ENCODE results near the gene FRMD4A. TPM values are rescaled to one million over a fixed set of nuclear protein-coding genes. Genes with fewer than 3 reads are reported as not detected.
"Not testable (repeated sequence)": the region's sequence is repeated elsewhere in the genome, so short reads cannot be mapped to it uniquely, and the experiment has no call there.

FRMD4A gene
- polyA plus RNA-seq, 5 donors, result 48.9 to 60.9 (median 53.0) TPM

DNA sequence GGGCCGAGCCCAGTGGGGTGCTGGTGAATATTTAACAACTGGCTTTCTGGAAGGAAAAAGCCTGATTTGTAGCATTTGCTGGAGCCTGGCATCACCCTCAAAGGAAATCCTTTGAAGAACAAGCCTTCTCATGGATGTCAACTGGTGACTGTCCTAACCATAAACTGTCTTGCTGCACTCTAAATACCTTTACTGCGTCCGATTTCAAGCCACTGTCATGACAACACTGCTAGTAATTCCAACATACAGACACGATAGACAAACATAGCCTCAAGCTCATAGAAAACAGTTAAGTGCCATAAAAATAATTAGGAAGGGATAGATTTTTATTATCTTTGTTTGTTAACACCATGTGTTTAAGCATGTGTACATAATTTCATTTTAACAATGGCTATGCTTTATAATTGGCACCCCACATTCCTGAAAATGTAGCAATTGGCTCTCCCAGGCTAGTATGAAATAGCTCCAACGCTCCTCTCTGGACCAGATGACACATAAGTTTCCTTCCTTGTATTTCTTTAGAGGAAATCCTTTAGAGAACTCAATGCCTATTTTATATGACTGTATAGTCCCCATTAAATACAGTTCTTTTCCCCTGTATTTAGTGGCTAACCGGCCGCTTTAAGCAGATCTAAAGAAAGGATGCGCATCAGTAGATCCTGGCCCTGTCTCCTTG lies 470.6 kb downstream of the FRMD4A start:
- DNase-seq, result no peak

DNA sequence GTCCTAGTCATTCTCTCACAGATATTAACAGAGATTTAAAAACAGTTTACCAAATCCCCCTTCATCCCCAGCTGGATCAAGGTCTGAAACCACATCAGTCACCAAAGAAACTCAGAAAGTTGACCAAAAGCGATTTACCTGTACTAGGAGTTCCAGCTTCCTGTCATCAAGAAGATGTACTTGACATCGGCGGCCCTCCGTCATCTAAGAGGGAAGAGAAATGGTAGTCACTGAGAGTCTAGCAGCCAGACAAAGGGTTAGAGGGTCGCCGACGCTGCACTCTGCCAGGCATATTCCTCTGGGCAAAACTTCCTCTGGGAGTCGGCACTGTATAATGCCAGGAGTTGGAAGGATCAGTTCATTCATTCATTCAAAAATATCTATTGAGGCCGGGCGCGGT lies 472.0 kb downstream of the FRMD4A start:
- DNase-seq, result no peak

DNA sequence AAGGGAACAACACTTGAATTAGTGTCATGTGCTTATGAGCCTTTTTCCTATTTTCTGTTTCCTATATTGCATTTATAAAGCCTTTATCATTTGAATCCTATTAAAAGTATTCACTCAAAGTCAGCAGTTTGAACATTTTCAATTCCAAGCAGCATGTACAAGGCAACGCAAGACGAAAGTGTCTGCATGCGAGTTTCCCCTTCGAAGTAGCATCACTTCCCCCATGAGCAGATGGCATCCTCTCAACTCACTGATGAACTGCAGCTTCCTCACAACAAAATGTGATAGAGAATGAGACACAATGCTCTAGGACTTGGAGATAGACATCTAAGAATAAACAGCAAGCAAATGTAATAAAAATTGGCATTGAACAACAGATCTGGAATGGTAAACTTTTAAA lies 473.3 kb downstream of the FRMD4A start:
- no peak for DNase-seq

DNA sequence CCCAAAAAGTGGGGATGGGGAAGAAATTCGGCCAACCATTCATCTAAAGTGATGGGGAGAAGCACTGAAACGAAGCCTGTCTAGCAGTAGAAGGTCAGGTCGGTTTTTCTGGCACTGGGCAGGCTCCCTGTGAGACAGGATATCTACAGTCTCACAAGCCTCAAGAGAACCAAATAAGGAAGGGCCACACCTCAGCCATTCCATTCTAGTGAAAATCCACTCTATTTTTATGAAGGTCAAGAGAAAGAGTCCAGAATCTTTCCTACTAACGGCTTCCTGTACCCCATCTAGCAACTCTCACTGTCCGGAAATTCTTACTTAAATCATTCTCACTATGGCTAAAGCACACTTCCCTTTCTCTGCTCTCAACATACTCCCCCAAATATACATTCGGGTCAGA lies 476.9 kb downstream of the FRMD4A start:
- no peak for DNase-seq

DNA sequence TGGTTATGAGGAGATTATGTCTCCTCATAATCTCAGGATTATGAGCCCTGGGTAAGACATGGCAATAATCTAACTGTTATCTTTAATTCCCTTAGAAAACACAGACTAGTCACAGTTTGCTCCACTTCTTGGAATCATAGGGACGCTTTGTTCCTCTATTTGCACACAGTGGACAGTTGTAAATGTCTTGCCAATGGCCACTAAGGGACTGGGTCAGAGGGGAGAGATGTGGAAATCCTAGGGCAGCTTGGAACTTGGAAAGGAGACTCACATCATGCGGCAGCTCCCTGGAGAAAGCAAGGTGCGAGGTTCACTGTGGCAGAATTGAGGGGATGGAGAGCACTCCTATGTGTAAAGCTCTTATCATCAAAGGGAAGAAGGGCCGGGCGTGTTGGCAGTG lies 477.9 kb downstream of the FRMD4A start:
- no peak for DNase-seq

DNA sequence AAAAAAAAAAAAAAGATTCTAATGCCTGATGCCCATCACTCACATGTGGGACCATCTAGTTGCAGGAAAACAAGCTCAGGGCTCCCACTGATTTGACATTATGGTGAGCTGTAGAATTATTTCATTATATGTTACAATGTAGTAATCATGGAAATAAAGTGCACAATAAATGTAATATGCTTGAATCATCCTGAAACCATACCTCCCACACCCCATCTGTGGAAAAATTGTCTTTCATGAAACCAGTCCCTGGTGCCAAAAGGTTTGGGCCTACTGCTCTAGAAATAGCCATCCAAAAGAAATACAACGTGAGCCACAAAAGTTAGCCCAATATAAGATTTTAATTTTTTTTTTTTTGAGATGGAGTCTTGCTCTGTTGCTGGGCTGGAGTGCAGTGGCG lies 478.8 kb downstream of the FRMD4A start:
- DNase-seq, result no peak

DNA sequence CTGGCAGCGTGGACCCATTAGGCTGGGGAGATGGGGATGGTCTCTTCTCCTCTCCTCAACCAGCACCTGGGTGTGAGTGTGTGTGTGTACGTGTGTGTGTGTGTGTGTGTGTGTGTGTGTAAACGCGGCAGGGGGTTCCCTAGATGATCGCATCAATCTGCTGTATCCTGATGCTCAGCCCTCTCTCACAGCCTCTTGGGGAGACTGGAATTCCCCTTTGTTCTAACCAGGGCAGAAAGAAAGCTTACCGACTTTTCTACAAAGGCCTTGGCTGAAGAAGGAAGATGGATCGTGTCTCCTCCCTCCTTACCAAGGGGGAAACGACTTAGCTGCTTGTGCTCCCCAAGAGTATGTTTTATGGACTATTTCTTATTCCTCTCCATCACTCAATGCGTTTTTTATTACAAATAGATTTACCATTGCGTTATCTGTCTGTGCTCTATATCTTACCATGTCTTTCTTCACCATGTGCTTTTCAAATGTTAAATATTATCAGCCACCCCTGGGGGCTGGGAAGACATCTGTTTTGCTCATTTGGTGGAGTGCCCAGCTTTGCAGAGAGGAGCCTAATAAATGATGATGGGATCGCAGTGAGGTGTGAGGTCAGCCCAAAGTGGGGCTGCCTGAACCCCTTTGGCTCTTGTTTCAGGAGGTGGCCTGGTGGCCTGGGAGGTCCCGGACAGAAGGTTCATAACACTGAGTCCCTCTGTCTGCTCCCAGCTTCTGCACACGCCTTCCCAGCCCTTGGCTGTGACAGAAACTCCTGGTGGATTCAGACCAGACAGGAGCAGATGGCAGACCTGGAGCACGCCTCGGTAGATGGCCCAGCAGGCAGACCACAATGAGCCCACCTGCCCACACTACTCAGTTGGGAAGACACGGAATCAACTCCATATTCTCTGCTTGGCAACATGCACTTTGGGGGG lies 481.9 kb downstream of the FRMD4A start:
- DNase-seq, result no peak

DNA sequence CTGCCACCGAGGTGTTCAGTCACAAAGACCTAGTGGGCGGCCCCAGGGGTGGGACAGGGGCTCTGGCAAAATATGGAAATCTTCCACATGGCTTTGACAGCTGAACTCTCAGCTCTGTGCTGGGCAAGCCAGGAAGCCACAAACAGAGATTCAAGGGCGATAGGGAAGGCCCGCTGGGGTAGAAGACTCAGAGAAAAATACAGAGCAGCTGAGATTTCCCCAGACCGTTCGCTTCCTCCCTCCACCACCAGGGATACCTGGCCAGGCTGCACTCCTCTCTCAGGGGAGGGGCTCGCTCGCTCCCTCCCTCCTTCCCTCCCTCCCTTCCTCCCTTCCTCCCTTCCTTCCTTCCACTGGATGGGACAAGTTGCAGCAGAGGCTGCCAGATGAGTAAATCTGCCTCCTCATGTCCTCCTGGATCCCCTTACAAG lies 483.5 kb downstream of the FRMD4A start:
- DNase-seq, result no peak

DNA sequence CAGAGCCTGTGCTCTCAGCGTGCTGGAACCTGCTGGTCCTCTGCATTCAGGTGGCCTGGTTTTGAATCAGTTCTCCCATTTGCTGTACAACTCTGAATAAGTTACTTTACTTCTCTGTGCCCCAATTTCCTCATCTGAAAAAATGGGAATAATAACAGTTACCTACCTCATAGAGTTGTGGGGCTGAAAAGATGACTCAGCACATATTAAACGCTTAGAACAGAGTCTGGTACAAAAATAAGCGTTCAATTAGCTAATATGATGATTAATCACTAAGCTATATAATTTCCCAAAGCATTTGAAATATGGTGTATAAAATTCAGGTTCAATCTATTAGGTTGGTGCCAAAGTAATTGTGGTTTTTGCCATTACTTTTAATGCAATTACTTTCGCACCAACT lies 484.8 kb downstream of the FRMD4A start:
- DNase-seq, result no peak

DNA sequence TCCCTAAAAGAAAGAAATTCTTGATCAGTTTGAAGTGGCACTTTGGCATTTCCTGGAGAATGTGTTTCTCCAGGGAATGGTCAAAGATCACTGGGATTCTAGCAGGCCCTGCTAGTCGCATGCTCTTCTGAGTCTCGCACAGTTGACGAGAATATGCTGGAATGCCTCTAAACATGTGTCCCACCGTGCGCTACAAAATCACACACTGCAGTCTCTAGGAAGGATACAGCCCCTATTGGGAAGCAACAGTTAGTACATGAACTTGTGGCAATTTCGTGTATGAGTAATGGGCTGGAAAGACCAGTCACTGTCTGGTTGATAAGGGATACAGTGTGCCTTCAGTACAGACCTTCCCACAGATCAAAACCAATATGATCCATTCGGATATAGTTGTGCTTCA lies 486.1 kb downstream of the FRMD4A start:
- DNase-seq, result no peak

DNA sequence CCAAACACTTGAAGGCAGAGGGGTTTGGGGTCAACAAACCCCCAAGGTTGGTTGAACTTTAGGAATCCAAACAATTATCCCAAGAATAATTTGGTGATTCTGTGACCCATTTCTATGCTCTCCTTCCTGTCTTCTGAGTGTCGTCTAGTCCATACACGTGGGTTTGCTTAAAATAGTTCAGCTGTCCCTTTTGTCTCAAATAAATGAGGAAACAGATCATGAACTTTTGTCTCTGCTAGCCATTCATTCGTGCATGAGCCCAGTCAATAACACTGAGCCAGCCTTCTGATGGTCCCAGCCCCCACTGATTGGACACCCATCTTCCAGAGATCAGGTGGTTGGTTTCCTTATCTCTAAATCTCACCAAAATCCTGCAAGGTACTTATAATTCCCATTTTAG lies 488.6 kb downstream of the FRMD4A start:
- no peak for DNase-seq

DNA sequence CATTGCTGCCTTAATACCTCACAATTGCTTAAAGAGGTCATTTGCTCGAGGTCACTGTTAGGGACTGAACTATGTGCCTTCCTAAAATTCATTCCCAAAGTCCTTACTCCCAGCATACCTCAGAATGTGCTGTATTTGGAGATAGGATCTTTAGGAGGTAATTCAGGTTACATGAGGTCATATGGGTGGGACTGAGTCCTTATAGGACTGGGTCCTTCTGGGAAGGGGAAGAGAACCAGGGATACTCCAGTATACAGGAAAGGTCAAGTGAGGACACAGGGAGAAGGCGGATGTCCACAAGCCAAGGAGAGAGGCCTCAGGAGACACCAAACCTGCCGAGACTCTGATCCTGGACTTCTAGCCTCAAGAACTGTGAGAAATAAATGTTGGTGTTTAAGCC lies 490.7 kb downstream of the FRMD4A start:
- no peak for DNase-seq

DNA sequence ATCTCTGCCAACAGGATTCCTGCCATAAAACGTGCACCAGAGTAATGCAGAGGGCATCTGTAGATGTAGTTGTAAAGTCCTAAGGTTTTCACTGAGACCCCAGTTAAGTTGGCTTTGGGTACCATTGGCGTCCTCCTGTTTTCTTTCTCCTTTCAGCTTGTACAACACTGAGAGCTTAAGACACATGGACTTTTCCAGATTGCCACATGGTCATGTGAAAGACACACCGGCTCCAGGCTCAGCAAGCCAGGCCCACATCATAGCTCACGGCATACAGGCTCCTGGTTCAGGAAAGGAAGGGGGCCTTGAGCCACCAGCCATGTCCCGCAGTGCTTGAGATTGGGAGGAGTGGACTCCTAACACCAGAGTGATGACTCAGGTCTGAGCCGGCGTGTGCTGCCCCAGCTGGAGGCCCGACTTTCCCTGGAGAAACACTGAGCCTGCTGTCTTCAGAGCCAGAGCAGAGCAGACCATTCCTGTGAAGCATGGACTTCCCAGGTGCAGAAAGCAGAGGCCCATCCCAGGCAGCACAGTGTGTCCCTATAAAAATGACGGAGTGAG lies 491.2 kb downstream of the FRMD4A start:
- no peak for DNase-seq

DNA sequence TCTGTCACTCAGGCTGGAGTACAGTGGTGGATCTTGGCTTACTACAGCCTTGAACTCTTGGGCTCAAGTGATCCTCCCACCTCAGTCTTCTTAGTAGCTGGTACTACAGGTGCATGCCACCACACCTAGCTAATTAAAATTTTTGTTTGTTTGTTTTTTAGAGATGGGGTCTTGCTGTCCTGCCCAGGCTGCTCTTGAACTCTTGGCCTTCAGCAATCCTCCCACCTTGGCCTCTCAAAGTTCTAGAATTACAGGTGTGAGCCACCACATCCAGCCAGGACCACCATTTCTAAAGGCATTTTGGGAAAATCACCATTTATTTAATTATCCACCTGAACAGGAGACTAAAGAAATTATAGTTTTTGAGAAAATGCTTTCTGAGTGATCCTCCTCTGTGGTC lies 491.7 kb downstream of the FRMD4A start:
- no peak for DNase-seq

DNA sequence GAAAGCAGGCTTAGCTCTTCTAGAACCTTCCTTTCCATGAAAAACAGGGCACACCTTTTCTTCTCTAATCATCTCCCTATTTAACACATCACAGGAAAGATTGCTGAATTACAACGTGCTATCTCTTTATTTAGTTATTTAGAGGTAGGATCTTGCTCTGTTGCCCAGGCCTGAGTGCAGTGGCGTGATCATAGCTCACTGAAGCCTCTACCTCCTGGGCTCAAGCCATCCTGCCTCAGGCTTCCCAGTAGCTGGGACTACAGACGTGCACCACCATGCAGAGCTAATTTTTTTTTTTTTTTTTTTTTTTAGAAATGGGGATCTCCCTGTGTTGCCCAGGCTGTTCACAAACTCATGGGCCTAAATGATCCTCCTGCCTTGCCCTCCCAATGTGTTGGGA lies 492.8 kb downstream of the FRMD4A start:
- DNase-seq, result no peak

DNA sequence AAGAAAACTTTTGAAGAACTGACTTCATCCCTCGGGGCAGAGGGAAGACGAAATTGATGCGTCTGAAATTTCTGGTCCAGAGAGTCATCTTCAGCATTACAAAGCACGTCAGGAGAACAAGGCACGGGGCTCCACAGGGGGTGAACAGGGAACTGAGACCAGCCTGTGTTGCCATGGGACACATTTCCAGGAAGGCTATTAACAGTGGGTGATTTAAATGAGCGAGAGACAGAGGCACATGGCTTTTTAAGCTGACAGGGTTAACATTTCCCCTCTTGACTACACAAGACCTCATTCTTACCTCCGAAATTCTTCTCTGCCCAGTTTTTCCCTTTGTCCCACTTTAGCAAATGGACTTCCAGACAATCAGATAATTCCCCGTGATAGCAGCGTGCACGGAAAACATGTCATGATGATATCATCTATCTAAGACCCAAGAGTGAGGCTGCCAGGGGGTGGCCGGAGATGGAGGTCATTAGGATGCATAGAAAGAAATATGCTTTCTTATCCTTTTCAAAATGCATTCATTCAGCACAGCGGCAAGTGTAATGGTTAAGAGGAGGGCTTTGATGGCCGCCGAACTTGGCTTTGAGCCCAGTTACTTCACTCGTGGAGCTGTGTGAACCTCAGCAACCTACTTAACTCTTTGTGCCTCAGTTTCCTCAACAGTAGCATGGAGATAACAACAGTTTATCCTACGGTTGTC lies 496.0 kb downstream of the FRMD4A start:
- DNase-seq, result peak in 1 of 2 donors; percentile 35

DNA sequence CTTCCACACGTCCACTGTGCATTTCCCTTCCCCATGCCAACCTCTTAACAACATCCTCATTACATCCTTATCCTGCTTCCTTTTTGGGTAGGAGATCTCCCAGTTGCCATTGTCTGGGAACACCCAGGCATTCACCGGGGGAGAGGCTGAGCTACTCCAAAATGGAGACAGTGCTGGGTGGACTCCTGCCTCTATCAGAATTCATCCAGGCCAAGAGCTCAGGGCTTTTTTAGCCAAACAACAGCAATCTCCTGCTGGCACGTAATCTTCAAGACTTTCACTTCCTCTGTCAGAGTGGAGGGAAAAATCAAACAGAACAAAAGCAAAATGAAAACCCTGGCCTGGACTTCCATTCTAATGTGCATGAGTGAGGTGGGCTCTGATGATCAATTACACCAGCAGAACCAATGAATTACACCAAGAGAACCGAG lies 499.0 kb downstream of the FRMD4A start:
- DNase-seq, result peak; percentile 42 to 45

DNA sequence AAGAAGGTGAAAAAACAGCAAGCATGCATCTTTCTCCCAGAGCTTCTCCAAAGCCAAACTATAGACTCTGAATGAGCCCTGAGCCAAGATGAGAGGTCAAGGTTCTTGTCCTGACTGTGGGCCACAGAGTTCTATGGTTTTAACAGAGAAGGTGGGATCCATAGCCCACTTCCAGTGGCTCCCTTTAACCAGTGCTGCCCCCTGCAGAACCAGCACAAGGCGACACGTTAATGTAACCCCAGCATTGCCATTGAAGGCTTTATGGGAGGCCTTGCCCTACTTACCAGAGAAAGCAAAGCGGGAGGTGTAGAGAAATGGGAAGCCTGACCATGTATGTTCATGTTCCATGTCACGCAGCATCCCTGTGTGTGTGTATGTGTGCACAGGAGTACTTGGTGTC lies 500.3 kb downstream of the FRMD4A start:
- no peak for DNase-seq

DNA sequence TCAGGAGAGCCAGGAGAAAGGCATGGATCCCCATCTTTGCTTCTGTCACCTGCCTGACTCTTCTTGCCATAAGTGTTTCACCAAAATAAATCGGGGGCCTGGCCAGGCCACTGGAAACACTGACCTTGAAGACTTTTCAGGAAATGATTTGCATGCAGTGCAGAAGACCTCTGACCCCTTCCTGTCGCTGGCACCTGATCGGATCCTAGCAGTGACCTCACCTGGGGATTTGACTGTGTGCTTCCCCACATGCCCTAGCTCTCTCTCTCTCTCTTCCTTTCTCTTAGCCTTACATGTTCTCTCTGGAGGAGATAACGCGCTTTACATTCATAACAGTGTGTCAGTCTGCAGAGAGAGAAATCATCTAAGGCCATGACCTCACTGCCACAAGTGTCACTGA lies 500.9 kb downstream of the FRMD4A start:
- no peak for DNase-seq

DNA sequence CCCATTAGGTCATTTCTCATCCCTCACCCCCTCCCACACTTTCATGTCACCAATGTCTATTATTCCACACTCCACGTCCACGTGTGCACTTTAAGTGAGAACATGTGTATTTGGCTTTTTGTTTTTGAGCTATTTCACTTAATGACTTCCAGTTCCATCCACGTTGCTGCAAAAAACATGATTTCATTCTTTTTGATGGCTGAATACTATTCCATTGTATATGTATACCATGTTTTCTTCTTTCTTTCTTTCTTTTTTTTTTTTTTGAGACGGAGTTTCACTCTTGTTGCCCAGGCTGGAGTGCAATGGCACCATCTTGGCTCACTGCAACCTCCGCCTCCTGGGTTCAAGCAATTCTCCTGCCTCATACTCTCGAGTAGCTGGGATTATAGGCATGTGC lies 502.4 kb downstream of the FRMD4A start:
- not testable (repeated sequence) for DNase-seq

DNA sequence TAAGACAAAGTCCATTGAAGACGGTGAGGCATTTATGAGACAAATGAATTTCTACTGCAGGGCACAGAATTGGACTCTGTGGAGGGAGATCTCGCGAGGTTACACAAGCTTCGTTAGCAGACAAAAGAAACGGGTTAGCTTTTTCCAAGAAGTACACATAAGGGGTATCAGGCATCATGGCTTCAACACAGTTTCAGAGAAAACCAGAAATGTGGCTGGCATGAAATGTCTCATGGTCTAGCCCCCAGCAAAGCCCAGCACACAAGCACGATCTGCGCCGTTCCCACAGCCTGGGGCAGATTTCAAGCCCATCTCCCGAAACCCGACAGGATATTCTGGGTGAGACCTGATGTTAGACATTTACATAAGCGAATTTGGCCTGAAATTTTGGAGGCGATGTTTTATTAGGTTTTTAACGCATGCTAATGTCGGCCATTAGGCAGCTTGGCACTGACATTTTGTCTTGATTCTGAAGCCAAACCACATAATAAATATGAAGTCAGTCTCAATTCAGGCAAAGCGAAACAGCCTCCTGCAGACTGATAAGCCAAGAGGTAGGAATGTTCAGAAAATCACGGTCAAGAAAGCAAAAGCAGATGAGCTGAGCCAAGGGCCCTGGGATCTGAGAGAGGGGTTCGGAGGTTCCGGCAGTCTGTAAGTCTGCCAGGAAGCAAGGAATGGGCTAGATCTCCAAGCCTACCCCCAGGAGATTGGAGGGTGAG lies 503.5 kb downstream of the FRMD4A start:
- peak in 1 of 2 donors; percentile 29 for DNase-seq
